Dendritic cell treated with granulocyte-macrophage colony-stimulating factor and Interleukin-4, amounts not matched to agents 40 ng/mL and 50 ng/mL, for 4 days (primary cell): ENCODE measurements around the gene TXNDC8.
"Not testable (repeated sequence)": the region's sequence is repeated elsewhere in the genome, so short reads cannot be mapped to it uniquely, and the experiment has no call there.

Source experiments
- H3K27ac Mint-ChIP-seq: one replicate; pipeline ENCODE4 v1.8.0; 2022; ENCODE audit warnings: mild to moderate bottlenecking, mixed read lengths
- H3K27me3 Mint-ChIP-seq: one replicate; pipeline ENCODE4 v1.8.0; 2022; ENCODE audit warnings: mild to moderate bottlenecking, mixed read lengths
- H3K36me3 Mint-ChIP-seq: one replicate; pipeline ENCODE4 v1.8.0; 2022; ENCODE audit warnings: low read depth, mixed read lengths
- H3K4me1 Mint-ChIP-seq: one replicate; pipeline ENCODE4 v1.8.0; 2022; ENCODE audit warnings: low read depth, mixed read lengths
- H3K4me3 Mint-ChIP-seq: one replicate; pipeline ENCODE4 v1.8.0; 2022; ENCODE audit warnings: mild to moderate bottlenecking, moderate library complexity, mixed read lengths
- H3K9me3 Mint-ChIP-seq: one replicate; pipeline ENCODE4 v1.8.0; 2022; ENCODE audit warnings: mixed read lengths
- intact Hi-C: fragments of 100-400 bp; cut with micrococcal nuclease; formaldehyde crosslinking; loops from one replicate; pipeline ENCODE4 v1.15.0; 2022

TXNDC8 gene

DNA sequence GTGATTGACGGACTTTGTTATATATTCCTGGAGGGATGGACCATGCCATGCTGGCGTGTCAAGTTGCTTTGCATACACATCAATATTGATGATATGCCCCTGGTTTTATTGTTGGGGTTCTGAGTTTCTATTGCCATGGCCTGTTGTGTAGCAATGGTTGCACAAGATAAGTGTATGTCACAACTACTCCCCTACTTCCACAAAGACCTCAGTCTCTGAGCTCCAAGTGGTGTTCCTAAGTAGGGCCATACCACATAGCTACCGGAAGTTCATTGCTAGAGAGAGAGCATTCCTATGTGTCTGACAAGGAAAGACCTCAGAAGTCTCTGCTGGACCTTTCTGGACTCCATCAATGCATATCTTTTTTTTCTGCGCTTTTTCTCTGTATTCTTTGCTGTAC, 19.8 kb downstream of the TXNDC8 start:
- peaks cover 2% of the 10 kb centered on the region for H3K27me3 Mint-ChIP-seq
- no peaks in the 10 kb centered on the region for H3K36me3 Mint-ChIP-seq
- H3K27ac Mint-ChIP-seq = no peak overlapping the region
- intact Hi-C loops = no loop called here
- H3K4me3 Mint-ChIP-seq = no peak overlapping the region
- H3K9me3 Mint-ChIP-seq = no peaks in the 10 kb centered on the region
- peaks cover 13% of the 10 kb centered on the region for H3K4me1 Mint-ChIP-seq

- intact Hi-C loops = no loop called here
- Mint-ChIP-seq H3K4me1 (peaks cover 13% of the 10 kb centered on the region), H3K4me3 (peak overlapping the region; percentile 24), H3K9me3 (no peaks in the 10 kb centered on the region), H3K27ac (no peak overlapping the region), H3K36me3 (no peaks in the 10 kb centered on the region), H3K27me3 (no peaks in the 10 kb centered on the region)
Measured at GRCh38 chr9:110316261-110317075, 21.2 kb downstream of the TXNDC8 start.

GRCh38 chr9:110311978-110312377, 25.7 kb downstream of the TXNDC8 start:
- intact Hi-C loops, H3K27me3 Mint-ChIP-seq, H3K4me3 Mint-ChIP-seq, H3K27ac Mint-ChIP-seq: not testable (repeated sequence)
- Mint-ChIP-seq H3K9me3 (peaks cover 16% of the 10 kb centered on the region), H3K4me1 (peaks cover 24% of the 10 kb centered on the region), H3K36me3 (peaks cover 17% of the 10 kb centered on the region)

DNA sequence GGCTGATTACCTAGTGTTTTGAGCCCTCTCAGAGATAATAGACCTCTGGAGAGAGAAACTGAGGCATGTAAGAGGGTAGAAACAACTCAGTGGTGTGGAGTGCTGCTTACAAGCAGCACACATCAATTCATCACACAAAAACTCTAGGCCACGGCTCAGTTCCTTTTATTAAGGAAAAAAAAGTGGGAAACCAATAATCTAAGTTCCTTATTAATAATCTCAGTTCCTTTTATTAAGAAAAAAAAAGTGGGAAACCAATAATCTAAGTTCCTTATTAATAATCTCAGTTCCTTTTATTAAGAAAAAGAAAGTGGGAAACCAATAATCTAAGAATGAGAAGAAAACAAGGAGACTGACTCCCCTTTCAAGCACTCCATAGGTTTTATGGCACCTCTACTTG, 28.0 kb downstream of the TXNDC8 start:
- Mint-ChIP-seq H3K36me3 (peaks cover 17% of the 10 kb centered on the region), H3K27ac (no peak overlapping the region), H3K9me3 (peaks cover 25% of the 10 kb centered on the region), H3K27me3 (peaks cover 3% of the 10 kb centered on the region), H3K4me1 (peaks cover 22% of the 10 kb centered on the region), H3K4me3 (no peak overlapping the region)
- intact Hi-C loops = no loop called here

- intact Hi-C loops = no loop called here
- Mint-ChIP-seq H3K36me3 (peaks cover 17% of the 10 kb centered on the region), H3K9me3 (peaks cover 25% of the 10 kb centered on the region), H3K4me1 (peaks cover 31% of the 10 kb centered on the region), H3K27ac (no peak overlapping the region), H3K27me3 (peaks cover 3% of the 10 kb centered on the region), H3K4me3 (no peak overlapping the region)
Measured at GRCh38 chr9:110308633-110309038, 29.0 kb downstream of the TXNDC8 start.

- Mint-ChIP-seq H3K27me3 (peaks cover 3% of the 10 kb centered on the region), H3K4me3 (no peak overlapping the region), H3K4me1 (peaks cover 43% of the 10 kb centered on the region), H3K9me3 (peaks cover 25% of the 10 kb centered on the region), H3K36me3 (peaks cover 17% of the 10 kb centered on the region), H3K27ac (no peak overlapping the region)
- intact Hi-C loops = no loop called here
Measured at GRCh38 chr9:110307191-110307590, 30.5 kb downstream of the TXNDC8 start.

DNA sequence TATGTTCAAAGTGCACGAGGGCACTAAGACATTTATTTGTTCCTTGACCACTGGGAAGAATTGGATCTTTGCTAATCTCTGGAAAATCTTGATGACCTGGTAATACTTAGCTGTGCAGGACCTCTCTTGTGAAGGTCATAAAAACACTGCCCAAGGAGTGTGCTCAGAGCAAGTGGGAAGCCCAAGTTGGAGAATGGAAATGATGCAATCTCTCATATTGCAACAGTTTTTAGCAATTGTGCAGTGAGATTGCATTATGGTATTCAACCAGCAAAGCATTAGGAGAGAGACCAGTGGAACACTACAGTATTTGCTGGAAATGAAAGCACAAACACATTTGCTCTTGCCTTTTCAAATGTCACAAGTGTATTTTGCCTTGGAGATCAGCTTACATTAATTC, 34.5 kb downstream of the TXNDC8 start:
- peaks cover 16% of the 10 kb centered on the region for H3K9me3 Mint-ChIP-seq
- peaks cover 42% of the 10 kb centered on the region for H3K4me1 Mint-ChIP-seq
- H3K4me3 Mint-ChIP-seq = no peak overlapping the region
- H3K27me3 Mint-ChIP-seq = peaks cover 3% of the 10 kb centered on the region
- peaks cover 1% of the 10 kb centered on the region for H3K36me3 Mint-ChIP-seq
- intact Hi-C loops = no loop called here
- no peak overlapping the region for H3K27ac Mint-ChIP-seq

GRCh38 chr9:110298043-110298605, 39.5 kb downstream of the TXNDC8 start:
- Mint-ChIP-seq H3K4me1 (peaks cover 15% of the 10 kb centered on the region), H3K4me3 (no peak overlapping the region), H3K27me3 (no peaks in the 10 kb centered on the region), H3K36me3 (no peaks in the 10 kb centered on the region), H3K9me3 (no peaks in the 10 kb centered on the region), H3K27ac (no peak overlapping the region)
- intact Hi-C loops = no loop called here

DNA sequence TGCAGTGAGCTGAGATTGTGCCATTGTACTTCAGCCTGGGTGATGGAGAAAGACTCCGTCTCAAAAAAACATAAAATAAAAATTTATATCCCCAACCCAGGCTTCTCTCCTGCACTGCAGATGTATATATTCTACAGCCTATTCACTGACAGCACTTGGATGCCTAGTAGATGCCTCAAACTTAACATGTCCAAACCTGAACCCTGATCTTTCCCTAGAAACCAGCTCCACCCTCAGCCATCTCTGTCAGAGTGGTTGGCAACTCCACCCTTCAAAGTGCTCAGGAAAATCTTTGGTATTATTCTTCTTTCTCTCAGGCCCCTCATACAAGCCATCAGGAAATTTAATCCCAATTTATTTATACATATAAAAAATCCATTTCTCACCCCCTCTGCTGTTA, 44.4 kb downstream of the TXNDC8 start:
- Mint-ChIP-seq H3K27me3 (no peaks in the 10 kb centered on the region), H3K4me1 (no peaks in the 10 kb centered on the region), H3K4me3 (no peak overlapping the region), H3K9me3 (no peaks in the 10 kb centered on the region), H3K36me3 (no peaks in the 10 kb centered on the region), H3K27ac (no peak overlapping the region)
- intact Hi-C loops = no loop called here

- intact Hi-C loops = no loop called here
- no peak overlapping the region for H3K27ac Mint-ChIP-seq
- no peak overlapping the region for H3K4me3 Mint-ChIP-seq
Measured at GRCh38 chr9:110291921-110292557, 45.6 kb downstream of the TXNDC8 start.

DNA sequence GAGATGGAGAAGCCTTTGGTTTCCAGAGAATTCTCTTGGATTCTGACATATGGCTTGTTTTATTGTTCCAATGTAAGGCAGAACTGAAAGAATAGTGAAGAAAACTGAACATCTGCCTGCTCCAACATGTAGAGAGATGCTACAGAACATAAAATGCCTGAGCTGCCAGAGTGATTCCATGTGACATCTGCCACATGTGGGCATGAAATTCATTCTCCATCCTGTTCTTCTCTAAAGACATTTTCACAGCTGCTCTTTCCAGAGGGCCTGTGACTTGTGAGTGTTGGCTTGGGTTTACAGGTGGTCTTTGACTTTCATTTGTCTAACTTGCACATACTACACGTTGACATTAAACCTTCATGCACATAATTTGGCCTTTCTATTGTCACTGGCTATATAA, 47.7 kb downstream of the TXNDC8 start:
- intact Hi-C loops = no loop called here

More at GRCh38 chr9:110291921-110292557, 45.6 kb downstream of the TXNDC8 start:
- Mint-ChIP-seq H3K9me3 (no peaks in the 10 kb centered on the region), H3K27me3 (no peaks in the 10 kb centered on the region), H3K36me3 (no peaks in the 10 kb centered on the region), H3K4me1 (no peaks in the 10 kb centered on the region)

DNA sequence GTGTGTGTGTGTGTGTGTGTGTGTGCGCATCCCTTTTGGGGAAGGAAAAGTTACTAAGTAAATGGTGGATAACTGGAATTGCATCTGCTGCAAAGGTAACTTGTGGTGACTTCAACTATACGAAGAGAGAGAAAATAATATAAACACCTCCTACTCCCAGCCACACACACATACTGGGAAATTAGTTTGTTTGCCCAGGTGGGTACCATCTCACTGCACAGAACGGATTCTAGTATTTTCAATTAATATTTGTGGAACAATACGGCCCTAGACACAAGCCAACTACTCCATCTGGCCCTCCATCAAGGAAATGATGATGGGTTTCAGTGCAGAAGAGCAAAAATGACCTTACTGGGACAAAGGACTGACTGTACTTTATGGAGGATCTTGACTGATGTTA, 49.2 kb downstream of the TXNDC8 start:
- Mint-ChIP-seq H3K4me1 (peaks cover 3% of the 10 kb centered on the region), H3K27me3 (no peaks in the 10 kb centered on the region), H3K4me3 (no peak overlapping the region), H3K9me3 (no peaks in the 10 kb centered on the region), H3K27ac (no peak overlapping the region), H3K36me3 (no peaks in the 10 kb centered on the region)
- intact Hi-C loops = no loop called here

More for the DNA sequence above, 47.7 kb downstream of the TXNDC8 start:
- H3K9me3 Mint-ChIP-seq = no peaks in the 10 kb centered on the region
- H3K4me3 Mint-ChIP-seq = no peak overlapping the region
- H3K27me3 Mint-ChIP-seq = no peaks in the 10 kb centered on the region
- no peak overlapping the region for H3K27ac Mint-ChIP-seq
- no peaks in the 10 kb centered on the region for H3K4me1 Mint-ChIP-seq
- H3K36me3 Mint-ChIP-seq = no peaks in the 10 kb centered on the region

GRCh38 chr9:110287289-110287680, 50.4 kb downstream of the TXNDC8 start:
- H3K9me3 Mint-ChIP-seq = no peaks in the 10 kb centered on the region
- H3K36me3 Mint-ChIP-seq = no peaks in the 10 kb centered on the region
- intact Hi-C loops = no loop called here
- peaks cover 15% of the 10 kb centered on the region for H3K4me1 Mint-ChIP-seq
- H3K27me3 Mint-ChIP-seq = no peaks in the 10 kb centered on the region
- no peak overlapping the region for H3K4me3 Mint-ChIP-seq
- H3K27ac Mint-ChIP-seq = no peak overlapping the region

GRCh38 chr9:110284211-110284844, 53.3 kb downstream of the TXNDC8 start:
- Mint-ChIP-seq H3K27me3 (no peaks in the 10 kb centered on the region), H3K27ac (no peak overlapping the region), H3K4me1 (peaks cover 25% of the 10 kb centered on the region), H3K9me3 (no peaks in the 10 kb centered on the region), H3K4me3 (no peak overlapping the region), H3K36me3 (no peaks in the 10 kb centered on the region)
- intact Hi-C loops = no loop called here
